MM.1S (cell line): ENCODE data around the gene RPS16.

Source experiments
- DNase-seq: peaks from one replicate; pipeline ENCODE4 v3.0.0-alpha.2; 2015
- H2AFZ ChIP-seq: fragments of 300-600 bp; sonication (generic); 2 replicates; pipeline ENCODE4 v1.6.0; 2016; ENCODE audit warnings: antibody characterized with exemption, low read length
- H3F3A ChIP-seq: fragments of 300-600 bp; sonication (generic); 2 replicates; pipeline ENCODE4 v1.6.1; 2016; ENCODE audit warnings: mild to moderate bottlenecking, antibody characterized with exemption, low read length, moderate library complexity, mixed read lengths; ENCODE audit not compliant: insufficient read depth
- H3K27ac ChIP-seq: fragments of 300-600 bp; sonication (generic); 2 replicates; pipeline ENCODE4 v1.5.1; 2016; ENCODE audit warnings: mild to moderate bottlenecking, low read length
- H3K27me3 ChIP-seq: fragments of 300-600 bp; sonication (generic); replicated peaks from 2 replicates; pipeline ENCODE4 v1.6.0; 2016; ENCODE audit warnings: low read length; ENCODE audit not compliant: insufficient read depth
- H3K36me3 ChIP-seq: fragments of 300-600 bp; sonication (generic); replicated peaks from 2 replicates; pipeline ENCODE4 v1.6.1; 2016; ENCODE audit warnings: mild to moderate bottlenecking, low read length, mixed read lengths; ENCODE audit not compliant: insufficient read depth
- H3K4me1 ChIP-seq: fragments of 300-600 bp; sonication (generic); 2 replicates; pipeline ENCODE4 v1.6.1; 2016; ENCODE audit warnings: low read length, mixed read lengths
- H3K4me2 ChIP-seq: fragments of 300-600 bp; sonication (generic); 2 replicates; pipeline ENCODE4 v1.6.0; 2016; ENCODE audit warnings: low read depth, low read length
- H3K4me3 ChIP-seq: fragments of 300-600 bp; sonication (generic); 2 replicates; pipeline ENCODE4 v1.5.1; 2016; ENCODE audit warnings: low read length, mixed read lengths
- H3K79me2 ChIP-seq: fragments of 300-600 bp; sonication (generic); 2 replicates; pipeline ENCODE4 v1.6.1; 2016; ENCODE audit warnings: mixed run types, low read length, mixed read lengths
- H3K9ac ChIP-seq: fragments of 300-600 bp; sonication (generic); 2 replicates; pipeline ENCODE4 v1.6.1; 2016; ENCODE audit warnings: low read length, mixed read lengths
- H3K9me2 ChIP-seq: fragments of 300-600 bp; sonication (generic); replicated peaks from 2 replicates; pipeline ENCODE4 v1.6.1; 2016; ENCODE audit warnings: mild to moderate bottlenecking, low read length, mixed read lengths; ENCODE audit not compliant: insufficient read depth
- H3K9me3 ChIP-seq: fragments of 300-600 bp; sonication (generic); replicated peaks from 2 replicates; pipeline ENCODE4 v1.6.1; 2016; ENCODE audit warnings: mild to moderate bottlenecking, low read length, mixed read lengths; ENCODE audit not compliant: insufficient read depth
- H4K20me1 ChIP-seq: fragments of 300-600 bp; sonication (generic); 2 replicates; pipeline ENCODE4 v1.6.1; 2016; ENCODE audit warnings: mild to moderate bottlenecking, low read length, moderate library complexity, mixed read lengths; ENCODE audit not compliant: insufficient read depth
- CTCF ChIP-seq: fragments of 300-600 bp; sonication (generic); IDR thresholded peaks from 2 replicates; pipeline ENCODE4 v1.5.1; 2016; ENCODE audit warnings: antibody characterized with exemption, low read length, mixed read lengths
- EZH2 ChIP-seq: fragments of 300-600 bp; sonication (generic); optimal IDR thresholded peaks from 2 replicates; pipeline ENCODE3; 2017; ENCODE audit warnings: low read depth, mild to moderate bottlenecking, antibody characterized with exemption, low read length, mixed read lengths
- EZH2phosphoT487 ChIP-seq: fragments of 300-600 bp; sonication (generic); IDR thresholded peaks from 2 replicates; pipeline ENCODE4 v1.6.1; 2018; ENCODE audit warnings: antibody characterized with exemption, low read length

RPS16 gene

GRCh38 chr19:39390451-39390750, 45.3 kb downstream of the RPS16 start:
- H3K9me3 ChIP-seq: no peaks in the 10 kb centered on the region
- DNase-seq: peak; percentile 72
- H3K4me2 ChIP-seq: peak overlapping the region; percentile 80
- H3K36me3 ChIP-seq: no peaks in the 10 kb centered on the region
- H3K27ac ChIP-seq: peak overlapping the region; percentile 96
- no peaks in the 10 kb centered on the region for H4K20me1 ChIP-seq
- peak overlapping the region; percentile 94 for H2AFZ ChIP-seq
- no peaks in the 10 kb centered on the region for H3K27me3 ChIP-seq
- peaks cover 11% of the 10 kb centered on the region for H3K4me1 ChIP-seq
- no peaks in the 10 kb centered on the region for H3K9me2 ChIP-seq
- H3K4me3 ChIP-seq: peak overlapping the region; percentile 100
- peaks cover 7% of the 10 kb centered on the region; the same call in 1 of the 2 replicates for H3F3A ChIP-seq
- no peak for TF ChIP-seq EZH2phosphoT487
- TF ChIP-seq CTCF: no peak
- TF ChIP-seq EZH2: no peak
- peaks cover 50% of the 10 kb centered on the region for H3K79me2 ChIP-seq
- H3K9ac ChIP-seq: peak overlapping the region; percentile 100

GRCh38 chr19:39389631-39390414, 45.9 kb downstream of the RPS16 start:
- no peak for DNase-seq
- Histone ChIP-seq H3K79me2 (peaks cover 44% of the 10 kb centered on the region), H3K27ac (peak overlapping the region; percentile 96; the same call in 1 of the 2 replicates), H3K4me1 (peaks cover 11% of the 10 kb centered on the region), H3F3A (peaks cover 7% of the 10 kb centered on the region; the same call in 1 of the 2 replicates), H3K4me2 (peak overlapping the region; percentile 80), H3K4me3 (peak overlapping the region; percentile 100), H2AFZ (no peak overlapping the region), H3K9ac (peak overlapping the region; percentile 100), H3K9me2 (no peaks in the 10 kb centered on the region), H3K9me3 (no peaks in the 10 kb centered on the region), H4K20me1 (no peaks in the 10 kb centered on the region), H3K36me3 (no peaks in the 10 kb centered on the region), H3K27me3 (no peaks in the 10 kb centered on the region)
- no peak for TF ChIP-seq EZH2phosphoT487
- TF ChIP-seq CTCF: no peak
- no peak for TF ChIP-seq EZH2

- no peak overlapping the region for H3K4me2 ChIP-seq
- no peaks in the 10 kb centered on the region for H3K9me2 ChIP-seq
- no peak overlapping the region for H3K27ac ChIP-seq
- H4K20me1 ChIP-seq: no peaks in the 10 kb centered on the region
- no peak for DNase-seq
- H3K9me3 ChIP-seq: no peaks in the 10 kb centered on the region
- no peaks in the 10 kb centered on the region for H3K27me3 ChIP-seq
- H3K9ac ChIP-seq: no peak overlapping the region
- H3K4me3 ChIP-seq: no peak overlapping the region
- peaks cover 40% of the 10 kb centered on the region for H3K79me2 ChIP-seq
- no peaks in the 10 kb centered on the region for H3K36me3 ChIP-seq
- peaks cover 11% of the 10 kb centered on the region for H3K4me1 ChIP-seq
- TF ChIP-seq EZH2 (no peak), CTCF (no peak)
- H2AFZ ChIP-seq: no peak overlapping the region
- peaks cover 7% of the 10 kb centered on the region; the same call in 1 of the 2 replicates for H3F3A ChIP-seq
These were observed 47.1 kb downstream of the RPS16 start for GRCh38 chr19:39388657-39389056.
